HG02884 (cell line): ENCODE measurements around the gene AGBL5.
A peak's percentile ranks its signal among the peaks of the same experiment; 100 is the strongest.

ENCODE experiments used
- ATAC-seq: cut with Tn5 transposase; IDR thresholded peaks from one replicate; pipeline ENCODE4 v1.9.1; 2021; ENCODE audit warnings: mild to moderate bottlenecking, moderate library complexity; ENCODE audit not compliant: unreplicated experiment

The AGBL5 gene

DNA sequence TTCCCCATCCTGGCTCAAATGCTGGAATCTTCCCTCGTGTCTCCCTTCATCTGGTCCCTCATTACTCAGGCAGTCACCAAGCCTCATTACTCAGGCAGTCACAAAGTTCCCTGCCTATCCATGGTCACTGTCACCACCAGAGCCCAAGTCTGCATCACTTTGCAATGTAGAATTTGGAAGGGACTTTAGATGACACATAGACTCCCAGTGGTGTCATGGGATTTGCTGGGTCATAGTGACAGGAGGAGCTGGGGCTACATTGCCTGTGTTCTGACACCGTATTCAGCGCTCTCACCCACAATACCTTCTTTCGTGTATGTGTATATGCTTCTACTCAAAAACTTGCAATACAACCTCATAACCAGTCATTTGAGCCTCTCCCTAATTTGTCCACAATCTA lies 24.9 kb downstream of the AGBL5 start:
- no peak for ATAC-seq

DNA sequence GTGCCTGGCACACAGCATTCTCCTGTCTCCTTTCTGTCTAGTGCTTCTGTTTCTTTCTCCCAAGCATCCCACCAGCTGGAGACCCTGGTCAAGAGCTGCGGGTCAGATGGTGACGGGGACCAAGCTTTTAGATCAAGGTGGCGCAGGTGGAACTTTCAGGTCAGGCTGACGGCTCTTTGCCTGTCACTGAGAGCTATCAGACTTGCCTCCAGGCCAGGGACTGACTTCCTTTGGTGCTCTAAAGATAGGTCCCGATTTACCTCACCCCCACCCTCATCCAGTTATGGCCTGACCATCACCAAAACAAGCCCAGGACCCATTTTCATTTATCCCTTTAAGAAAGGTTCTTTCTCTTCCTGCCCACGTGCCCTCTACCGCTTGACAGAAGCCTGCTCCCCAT lies 25.8 kb downstream of the AGBL5 start:
- ATAC-seq: no peak

DNA sequence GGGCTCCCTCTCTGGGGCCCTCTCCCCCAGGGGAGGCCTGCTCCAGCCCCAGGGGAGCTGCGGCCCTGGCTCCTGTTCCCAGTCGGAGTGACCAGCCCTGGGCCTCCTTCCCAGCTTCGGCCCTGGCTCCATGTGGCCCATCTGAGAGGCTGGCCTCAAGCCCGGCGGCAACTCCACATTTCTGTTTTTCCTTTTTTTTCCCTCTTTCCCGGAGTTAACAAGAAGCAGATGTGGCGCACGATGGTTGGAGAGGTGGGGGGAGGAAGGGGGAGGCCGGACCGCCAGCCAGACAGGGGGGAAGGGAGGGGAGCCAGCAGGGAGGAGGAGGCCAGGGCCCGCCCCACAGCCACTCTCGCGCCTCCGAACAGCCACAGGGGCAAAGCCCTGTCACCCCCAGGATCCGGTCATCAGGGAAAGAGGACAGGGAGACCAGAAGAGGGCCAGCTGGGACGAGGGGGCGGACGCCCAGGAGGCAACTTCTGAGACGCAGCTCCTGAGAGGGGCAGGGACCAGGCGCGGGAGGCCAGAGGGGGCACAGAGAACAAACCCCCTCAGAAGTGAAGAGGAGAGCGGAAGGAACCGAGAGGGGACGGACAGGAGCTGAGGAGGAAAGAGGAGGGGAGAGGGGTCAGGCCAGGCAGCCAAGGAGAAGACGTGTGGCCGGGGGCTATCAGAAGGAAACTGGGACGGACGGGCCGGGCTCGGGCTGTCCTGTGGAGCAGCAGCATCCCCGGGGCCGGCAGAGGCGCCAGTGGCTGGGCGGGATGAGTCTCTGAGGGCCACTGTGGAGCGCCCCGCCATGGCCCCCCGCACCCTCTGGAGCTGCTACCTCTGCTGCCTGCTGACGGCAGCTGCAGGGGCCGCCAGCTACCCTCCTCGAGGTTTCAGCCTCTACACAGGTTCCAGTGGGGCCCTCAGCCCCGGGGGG lies 27.1 kb downstream of the AGBL5 start, which contains the start of gene EMILIN1:
EMILIN1 (plus strand) TSS at position 349 of the 928 bp plus-strand sequence; CDS start at position 800, 451 bp downstream.
- ATAC-seq: no peak

DNA sequence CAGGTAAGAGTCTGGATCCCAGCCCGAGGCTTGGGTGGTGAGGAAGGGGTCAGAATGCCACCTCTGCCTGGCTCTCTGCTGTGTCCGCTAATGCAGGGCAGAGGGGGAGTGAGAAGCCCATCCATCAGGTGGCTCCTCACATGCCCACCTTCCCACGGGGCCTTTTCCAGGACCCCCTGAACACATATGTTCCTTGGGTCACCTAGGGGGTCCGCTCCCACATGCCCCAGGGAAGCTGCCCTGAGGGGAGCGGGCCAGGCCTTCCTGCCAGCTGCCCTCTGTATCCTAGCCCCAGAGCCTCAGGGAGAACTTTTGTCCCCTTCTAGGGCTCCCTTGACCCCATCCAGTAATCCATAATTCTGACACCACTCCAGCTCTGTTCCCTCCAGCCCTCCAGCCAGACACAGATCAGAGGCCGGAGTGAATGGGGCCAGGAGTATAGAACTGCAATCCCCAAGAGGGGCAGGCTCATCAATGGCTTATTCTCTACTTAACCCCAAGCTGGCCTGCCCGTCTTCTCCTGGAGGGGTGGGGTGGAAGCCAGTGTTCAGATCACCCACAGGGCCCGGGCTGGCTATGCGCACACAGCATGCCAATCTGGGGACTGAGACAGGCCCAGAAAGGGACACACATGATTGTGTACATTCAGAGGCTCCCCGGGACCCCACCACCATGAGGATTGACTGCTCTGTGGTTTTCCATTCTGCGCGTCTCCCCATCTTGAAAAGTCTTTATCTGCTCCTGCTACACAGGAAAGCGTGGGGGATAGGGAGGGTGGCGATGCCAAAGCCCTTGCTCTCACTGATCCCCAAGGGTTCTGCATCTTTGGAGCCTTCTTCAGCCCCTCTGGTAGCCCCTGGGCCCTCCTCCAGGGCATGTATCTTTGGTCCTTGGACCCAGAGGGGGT lies 28.0 kb downstream of the AGBL5 start:
- no peak for ATAC-seq

DNA sequence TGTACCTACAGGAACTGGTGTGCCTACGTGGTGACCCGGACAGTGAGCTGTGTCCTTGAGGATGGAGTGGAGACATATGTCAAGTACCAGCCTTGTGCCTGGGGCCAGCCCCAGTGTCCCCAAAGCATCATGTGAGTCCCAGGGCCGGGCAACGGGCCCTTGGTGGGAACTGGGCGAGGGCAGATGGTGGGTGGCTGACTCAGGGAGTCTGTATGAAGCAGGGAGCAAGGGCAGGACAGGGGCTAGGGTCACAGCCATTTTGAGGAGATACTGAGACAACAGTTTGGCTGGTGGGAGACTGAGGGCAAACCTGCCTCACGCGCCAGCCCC lies 28.6 kb downstream of the AGBL5 start:
- ATAC-seq: no peak

DNA sequence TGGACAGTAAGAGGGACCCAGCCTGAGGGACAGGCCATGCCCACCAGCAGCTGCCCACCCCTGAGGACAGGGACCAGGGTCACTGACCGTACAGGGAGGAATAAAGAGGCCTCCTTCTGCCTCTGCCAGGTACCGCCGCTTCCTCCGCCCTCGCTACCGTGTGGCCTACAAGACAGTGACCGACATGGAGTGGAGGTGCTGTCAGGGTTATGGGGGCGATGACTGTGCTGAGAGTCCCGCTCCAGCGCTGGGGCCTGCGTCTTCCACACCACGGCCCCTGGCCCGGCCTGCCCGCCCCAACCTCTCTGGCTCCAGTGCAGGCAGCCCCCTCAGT lies 29.1 kb downstream of the AGBL5 start:
- ATAC-seq: no peak

DNA sequence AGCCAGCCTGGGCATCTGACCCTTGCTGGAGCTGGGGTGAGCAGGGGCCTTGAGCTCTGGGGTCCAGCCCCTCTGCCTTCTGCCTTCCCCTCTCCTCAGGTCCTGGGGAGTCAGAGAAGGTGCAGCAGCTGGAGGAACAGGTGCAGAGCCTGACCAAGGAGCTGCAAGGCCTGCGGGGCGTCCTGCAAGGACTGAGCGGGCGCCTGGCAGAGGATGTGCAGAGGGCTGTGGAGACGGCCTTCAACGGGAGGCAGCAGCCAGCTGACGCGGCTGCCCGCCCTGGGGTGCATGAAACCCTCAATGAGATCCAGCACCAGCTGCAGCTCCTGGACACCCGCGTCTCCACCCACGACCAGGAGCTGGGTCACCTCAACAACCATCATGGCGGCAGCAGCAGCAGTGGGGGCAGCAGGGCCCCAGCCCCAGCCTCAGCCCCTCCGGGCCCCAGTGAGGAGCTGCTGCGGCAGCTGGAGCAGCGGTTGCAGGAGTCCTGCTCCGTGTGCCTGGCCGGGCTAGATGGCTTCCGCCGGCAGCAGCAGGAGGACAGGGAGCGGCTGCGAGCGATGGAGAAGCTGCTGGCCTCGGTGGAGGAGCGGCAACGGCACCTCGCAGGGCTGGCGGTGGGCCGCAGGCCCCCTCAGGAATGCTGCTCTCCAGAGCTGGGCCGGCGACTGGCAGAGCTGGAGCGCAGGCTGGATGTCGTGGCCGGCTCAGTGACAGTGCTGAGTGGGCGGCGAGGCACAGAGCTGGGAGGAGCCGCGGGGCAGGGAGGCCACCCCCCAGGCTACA lies 30.7 kb downstream of the AGBL5 start:
- ATAC-seq: no peak

DNA sequence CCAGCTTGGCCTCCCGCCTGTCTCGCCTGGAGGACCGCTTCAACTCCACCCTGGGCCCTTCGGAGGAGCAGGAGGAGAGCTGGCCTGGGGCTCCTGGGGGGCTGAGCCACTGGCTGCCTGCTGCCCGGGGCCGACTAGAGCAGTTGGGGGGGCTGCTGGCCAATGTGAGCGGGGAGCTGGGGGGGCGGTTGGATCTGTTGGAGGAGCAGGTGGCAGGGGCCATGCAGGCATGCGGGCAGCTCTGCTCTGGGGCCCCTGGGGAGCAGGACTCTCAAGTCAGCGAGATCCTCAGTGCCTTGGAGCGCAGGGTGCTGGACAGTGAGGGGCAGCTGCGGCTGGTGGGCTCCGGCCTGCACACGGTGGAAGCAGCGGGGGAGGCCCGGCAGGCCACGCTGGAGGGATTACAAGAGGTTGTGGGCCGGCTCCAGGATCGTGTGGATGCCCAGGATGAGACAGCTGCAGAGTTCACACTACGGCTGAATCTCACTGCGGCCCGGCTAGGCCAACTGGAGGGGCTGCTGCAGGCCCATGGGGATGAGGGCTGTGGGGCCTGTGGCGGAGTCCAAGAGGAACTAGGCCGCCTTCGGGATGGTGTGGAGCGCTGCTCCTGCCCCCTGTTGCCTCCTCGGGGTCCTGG lies 31.4 kb downstream of the AGBL5 start:
- ATAC-seq: no peak

DNA sequence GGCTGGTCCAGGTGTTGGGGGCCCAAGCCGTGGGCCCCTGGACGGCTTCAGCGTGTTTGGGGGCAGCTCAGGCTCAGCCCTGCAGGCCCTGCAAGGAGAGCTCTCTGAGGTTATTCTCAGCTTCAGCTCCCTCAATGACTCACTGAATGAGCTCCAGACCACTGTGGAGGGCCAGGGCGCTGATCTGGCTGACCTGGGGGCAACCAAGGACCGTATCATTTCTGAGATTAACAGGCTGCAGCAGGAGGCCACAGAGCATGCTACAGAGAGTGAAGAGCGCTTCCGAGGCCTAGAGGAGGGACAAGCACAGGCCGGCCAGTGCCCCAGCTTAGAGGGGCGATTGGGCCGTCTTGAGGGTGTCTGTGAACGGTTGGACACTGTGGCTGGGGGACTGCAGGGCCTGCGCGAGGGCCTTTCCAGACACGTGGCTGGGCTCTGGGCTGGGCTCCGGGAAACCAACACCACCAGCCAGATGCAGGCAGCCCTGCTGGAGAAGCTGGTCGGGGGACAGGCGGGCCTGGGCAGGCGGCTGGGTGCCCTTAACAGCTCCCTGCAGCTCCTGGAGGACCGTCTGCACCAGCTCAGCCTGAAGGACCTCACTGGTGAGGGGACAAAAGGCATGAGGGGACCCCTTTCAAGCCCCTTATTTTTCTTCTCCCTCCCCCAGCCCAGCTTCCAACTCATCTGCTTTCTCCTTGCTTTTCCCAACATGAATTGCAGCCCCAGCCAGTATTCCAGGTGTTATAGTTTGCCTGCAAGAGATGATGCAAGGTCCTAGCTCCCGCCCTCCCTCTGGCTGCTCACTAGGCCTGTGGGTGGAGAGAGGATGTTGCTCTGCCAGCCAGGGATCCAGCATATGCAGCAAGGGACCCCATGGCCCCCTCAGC lies 32.2 kb downstream of the AGBL5 start:
- ATAC-seq: no peak

DNA sequence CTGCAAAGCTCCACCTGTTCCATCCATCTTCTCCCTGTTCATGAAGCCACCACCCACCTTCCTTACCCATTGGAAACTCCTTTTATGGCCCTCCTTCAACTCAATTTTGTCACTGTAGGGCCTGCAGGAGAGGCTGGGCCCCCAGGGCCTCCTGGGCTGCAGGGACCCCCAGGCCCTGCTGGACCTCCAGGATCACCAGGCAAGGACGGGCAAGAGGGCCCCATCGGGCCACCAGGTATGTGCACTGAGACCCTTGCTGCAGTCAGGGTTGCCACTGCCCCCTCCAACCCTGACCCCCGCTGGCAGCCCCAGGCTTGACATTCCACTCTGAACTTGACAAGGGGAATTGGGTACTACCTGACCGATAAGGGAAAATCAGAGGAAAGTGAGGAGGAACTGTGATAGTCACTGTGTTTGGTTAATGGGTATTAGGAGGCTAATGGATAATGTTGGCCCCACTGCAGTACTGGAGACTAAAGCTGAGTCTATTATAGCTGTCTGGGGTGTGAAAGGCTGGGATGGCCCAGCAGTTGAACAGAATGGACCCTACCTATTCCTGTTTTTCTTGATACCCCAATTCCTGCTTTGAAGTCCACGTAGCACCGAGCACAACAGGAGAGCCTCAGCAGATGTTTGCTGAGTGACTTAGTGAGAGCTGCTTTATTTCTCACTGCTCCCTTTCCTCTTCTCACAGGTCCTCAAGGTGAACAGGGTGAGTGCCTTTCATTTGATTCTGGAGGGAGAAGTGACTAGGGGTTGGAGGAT lies 33.0 kb downstream of the AGBL5 start:
- ATAC-seq: no peak

DNA sequence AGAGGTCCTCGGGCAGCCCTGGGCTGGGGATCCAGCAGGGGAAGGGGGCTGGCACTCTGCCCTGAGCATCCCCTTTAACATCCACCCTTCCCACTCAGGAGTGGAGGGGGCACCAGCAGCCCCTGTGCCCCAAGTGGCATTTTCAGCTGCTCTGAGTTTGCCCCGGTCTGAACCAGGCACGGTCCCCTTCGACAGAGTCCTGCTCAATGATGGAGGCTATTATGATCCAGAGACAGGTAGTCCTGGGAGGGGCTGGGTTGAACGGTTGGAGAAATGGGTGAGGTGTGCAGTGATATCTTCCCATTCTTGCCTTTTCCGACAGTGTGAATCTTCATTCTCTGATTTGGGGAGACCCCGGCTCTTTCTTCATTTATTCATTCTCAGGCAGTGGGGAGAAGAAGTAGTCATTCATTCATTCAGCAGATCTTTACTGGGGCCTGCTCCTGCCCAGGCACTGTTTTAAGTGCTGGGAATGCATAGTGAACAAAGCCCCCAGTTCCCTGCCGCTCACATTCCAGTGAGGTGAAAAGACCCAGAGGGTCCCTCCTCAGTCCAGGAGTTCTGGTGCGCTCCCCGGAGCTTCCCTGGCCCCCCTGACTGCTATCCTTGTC lies 33.7 kb downstream of the AGBL5 start:
- no peak for ATAC-seq

DNA sequence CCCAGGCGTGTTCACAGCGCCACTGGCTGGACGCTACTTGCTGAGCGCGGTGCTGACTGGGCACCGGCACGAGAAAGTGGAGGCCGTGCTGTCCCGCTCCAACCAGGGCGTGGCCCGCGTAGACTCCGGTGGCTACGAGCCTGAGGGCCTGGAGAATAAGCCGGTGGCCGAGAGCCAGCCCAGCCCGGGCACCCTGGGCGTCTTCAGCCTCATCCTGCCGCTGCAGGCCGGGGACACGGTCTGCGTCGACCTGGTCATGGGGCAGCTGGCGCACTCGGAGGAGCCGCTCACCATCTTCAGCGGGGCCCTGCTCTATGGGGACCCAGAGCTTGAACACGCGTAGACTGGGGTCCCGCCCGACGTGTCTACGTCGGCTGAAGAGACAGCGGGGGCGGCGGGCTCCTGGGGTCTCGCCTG lies 34.2 kb downstream of the AGBL5 start:
- no peak for ATAC-seq

DNA sequence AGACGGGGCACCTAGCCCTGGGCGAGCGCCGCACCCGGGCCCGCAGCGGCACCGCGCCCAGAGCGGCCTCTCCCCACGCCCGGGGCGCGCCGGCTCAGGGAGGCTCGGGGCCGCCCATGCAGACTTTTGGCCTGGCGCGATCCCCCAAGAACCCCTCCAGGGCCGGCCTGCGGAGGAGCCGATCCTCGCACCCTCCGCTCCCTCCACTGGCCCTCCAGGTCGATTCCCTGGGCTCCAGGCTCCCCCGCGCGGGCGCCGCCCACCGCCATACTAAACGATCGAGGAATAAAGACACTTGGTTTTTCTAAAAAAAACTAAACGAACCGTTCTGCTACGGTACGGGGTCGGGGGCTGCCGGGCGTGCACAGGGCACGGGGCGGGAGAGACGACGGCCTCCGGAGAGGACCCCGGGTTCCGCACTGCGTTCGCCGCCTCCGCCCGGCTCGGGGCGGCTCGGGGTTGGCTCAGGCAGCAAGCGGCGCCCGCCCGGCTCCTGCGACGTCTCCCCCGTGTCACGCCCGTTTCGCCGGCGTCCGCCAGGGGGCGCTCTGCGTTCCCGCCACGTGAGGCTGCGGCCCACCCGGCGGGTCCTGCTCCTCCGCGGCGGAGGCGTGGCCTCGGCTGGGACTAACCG lies 34.7 kb downstream of the AGBL5 start:
- ATAC-seq: peak; percentile 72

DNA sequence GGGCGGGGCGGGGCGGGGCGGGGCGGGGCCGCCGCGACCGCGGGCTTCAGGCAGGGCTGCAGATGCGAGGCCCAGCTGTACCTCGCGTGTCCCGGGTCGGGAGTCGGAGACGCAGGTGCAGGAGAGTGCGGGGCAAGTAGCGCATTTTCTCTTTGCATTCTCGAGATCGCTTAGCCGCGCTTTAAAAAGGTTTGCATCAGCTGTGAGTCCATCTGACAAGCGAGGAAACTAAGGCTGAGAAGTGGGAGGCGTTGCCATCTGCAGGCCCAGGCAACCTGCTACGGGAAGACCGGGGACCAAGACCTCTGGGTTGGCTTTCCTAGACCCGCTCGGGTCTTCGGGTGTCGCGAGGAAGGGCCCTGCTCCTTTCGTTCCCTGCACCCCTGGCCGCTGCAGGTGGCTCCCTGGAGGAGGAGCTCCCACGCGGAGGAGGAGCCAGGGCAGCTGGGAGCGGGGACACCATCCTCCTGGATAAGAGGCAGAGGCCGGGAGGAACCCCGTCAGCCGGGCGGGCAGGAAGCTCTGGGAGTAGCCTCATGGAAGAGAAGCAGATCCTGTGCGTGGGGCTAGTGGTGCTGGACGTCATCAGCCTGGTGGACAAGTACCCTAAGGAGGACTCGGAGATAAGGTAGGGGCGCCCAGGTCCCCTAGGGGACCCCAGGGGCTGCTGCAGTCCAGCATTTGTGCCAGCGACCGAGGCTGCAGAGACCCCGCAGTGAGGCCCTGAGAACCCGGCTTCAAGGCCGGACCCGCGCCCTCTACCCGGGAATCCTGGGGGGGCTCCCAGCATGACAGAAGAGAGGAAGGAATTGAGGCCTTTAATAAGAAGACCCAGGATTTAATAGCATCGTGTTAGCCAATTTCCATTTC lies 35.5 kb downstream of the AGBL5 start, which contains the start of gene KHK:
KHK (plus strand) TSS at position 49 of the 870 bp plus-strand sequence; CDS start at position 537, 488 bp downstream.
- ATAC-seq: peak; percentile 12

DNA sequence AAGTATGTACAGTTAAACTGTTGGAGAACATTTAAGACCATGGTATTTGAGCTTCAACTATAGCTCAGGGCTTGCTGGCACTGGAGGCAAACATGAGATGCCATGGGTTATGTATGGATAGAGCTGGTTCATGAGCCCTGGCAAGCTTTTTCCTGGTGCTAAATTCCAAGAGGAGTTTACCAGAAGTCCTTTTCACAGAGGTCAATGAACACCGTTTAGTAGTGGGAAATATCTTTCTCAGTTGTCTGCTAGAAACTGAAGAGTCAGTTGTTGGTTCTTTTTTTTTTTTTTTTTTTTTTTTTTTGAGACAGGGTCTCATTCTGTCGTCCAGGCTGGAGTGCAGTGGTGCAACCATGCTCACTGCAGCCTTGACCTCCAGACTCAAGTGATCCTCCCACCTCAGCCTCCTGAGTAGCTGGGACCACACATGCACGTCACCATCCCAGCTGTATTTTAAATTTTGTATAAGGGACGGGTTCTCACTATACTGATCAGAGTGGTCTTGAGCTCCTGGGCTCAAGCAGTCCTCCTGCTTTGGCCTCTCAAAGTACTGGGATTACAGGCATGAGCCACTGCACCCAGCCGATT lies 36.4 kb downstream of the AGBL5 start:
- no peak for ATAC-seq

DNA sequence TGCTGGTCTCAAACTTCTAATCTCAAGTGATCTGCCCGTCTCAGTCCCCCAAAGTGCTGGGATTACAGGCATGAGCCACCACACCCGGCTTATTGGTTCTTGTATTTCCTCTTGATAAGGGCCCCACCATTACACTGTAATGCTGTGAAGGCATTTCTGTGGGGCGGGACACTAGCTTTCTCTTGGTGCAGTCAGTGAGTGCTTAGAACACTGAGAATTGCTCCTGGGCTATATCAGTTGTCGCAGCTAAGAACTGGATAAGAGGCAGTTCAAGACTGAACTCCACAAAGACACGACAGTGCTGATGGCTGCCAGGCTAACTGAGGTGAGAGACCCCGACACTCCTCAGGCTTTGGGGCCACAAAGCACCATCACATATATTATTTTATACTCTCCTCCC lies 37.2 kb downstream of the AGBL5 start:
- no peak for ATAC-seq
